Ammon's horn (tissue), 1 donor: ENCODE results near the gene GOLGA1.

Source experiments
- DNase-seq: peaks from one replicate; pipeline ENCODE4 v3.0.0-alpha.2; 2016; ENCODE audit warnings: low spot score

The GOLGA1 gene

GRCh38 chr9:124884376-124884775 is 56.5 kb downstream of the GOLGA1 start:
- DNase-seq = no peak

- no peak for DNase-seq
Measured at GRCh38 chr9:124882231-124882630, 58.7 kb downstream of the GOLGA1 start.

- no peak for DNase-seq
Measured at GRCh38 chr9:124881138-124881743, 59.6 kb downstream of the GOLGA1 start.

GRCh38 chr9:124880501-124880900 is 60.4 kb downstream of the GOLGA1 start:
- DNase-seq = peak; percentile 57

DNA sequence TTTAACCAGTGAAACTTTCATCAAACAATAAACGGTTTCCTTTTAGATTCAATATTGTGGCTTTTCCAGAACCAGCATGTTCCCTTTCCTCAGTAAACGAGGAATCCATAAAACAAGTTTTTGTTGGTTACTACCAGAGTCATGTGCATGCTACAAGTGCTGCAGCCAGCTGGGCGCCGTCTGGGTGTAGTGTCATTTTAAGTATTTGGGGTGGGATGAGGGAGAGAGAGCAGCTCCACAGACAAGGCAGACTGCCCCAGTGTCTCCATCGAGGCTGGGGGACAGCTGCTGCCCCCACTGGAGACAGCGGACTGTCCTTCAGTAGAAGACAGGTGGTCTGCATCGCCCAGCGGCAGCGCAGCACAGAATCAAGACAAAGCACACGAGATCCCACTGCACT is 61.7 kb downstream of the GOLGA1 start:
- DNase-seq = no peak

DNA sequence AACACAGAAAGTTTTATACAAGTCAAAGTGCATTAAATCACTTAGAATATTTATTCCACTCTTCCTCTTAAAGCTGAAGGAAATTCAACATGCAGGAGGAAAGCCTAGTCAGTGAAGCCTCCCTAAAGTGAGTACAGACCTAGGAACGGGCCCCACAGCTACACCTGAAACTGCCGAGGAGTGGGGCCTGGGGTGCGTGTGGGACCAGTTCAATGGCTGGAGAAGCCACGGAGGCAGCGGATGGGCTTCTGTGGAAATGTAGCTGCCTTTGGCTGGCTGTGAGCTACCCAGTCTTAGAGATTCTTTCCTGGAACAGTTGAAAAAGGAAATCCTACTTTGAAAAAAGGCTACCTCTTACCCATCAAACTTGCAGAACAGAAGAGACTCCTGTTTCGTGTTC is 62.4 kb downstream of the GOLGA1 start:
- DNase-seq = no peak

DNA sequence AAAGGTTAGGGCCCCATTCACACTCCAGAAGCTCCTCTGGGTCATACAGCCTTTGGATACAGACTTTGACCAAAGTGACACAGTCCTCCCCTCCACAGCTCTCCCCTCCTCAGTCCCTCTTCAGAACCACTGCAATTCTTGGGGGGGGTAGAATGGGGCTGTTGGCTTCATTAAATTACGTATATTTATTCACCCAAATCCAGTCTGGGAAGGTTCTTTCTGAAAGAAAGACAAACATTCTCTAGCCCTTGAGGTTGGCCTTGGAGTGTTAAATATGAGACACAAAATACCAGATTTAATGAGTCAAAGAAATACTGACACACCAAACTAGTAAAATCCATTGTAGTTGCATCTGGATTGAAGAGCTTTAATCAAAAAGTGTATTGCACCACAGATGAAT is 62.9 kb downstream of the GOLGA1 start:
- DNase-seq = no peak

DNA sequence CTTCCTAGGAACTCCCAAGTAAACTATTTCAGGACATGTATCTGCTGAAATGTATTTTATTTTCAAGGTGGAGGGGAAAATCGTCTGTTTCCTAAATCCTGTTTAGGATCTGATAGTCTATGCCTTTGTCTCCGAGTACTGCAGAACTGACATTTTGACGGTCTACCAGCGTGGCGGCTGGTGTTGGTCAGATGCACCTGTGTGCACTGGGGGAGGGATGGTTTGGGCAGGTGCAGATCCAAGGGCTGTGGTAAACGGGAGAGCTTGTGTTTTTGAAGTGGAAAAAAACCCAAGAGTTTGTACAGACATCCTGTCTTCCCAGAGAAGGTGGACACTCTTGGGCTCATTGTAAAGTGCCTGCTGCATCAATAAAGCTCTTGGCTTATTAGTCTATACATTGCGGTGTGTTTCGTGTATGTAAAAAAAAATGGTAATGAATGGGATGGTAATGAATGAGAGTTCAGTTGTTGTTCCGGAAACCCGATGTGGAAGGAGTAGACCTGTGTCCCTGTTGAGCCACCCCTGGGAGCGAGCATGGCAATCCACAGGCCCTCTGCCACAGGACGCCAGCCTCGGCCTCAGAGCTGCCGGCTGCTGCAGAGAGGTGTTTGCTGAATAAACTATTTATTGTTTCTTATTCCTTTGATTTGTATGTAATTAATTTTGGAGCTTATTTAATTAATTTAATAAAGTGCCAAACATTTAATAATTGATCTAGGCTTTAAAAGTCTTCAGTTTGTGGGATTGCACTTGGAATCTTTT is 63.7 kb downstream of the GOLGA1 start:
- no peak for DNase-seq

DNA sequence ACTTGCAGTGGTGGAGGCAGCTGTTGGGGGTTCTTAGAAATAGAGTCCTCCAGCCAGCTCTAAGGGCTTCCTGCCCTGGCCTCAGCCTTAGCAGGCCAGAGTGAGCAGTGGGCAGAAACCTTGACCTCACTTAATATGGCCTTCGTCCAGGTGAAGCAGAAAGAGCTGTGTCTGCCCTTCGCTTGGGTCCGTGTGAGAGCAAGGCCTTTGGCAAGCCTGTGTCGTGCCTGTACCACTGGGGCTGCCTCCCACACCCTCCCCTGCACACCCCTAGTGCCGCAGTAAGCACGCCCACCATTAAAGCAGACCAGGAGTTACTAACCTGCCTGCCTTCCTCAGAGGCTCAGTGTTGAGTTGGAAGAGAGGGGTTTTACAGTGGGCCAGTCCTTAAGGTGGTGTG is 65.4 kb downstream of the GOLGA1 start:
- no peak for DNase-seq

- no peak for DNase-seq
Measured at GRCh38 chr9:124873664-124874063, 67.2 kb downstream of the GOLGA1 start.

DNA sequence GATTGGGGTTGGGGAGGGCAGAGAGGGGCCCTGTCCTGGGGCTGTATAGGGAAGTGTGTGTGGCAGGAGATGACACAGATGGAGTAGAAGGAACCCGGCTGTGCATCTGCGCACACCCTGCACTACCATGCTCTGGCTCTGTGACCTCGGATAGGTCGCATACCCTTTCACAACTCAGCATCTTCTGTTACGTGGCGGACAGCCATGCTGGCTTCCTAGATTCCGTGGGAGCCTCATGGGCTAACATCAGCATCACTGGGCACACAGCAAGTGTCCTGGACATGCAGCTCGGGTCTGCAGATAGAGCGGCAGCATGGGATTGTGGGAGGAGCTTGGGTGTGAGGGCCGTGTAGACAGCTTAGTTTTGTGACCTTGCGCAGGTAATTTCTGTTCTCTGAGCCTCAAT is 69.7 kb downstream of the GOLGA1 start:
- DNase-seq = no peak

- no peak for DNase-seq
Measured at GRCh38 chr9:124870723-124871122, 70.2 kb downstream of the GOLGA1 start.

DNA sequence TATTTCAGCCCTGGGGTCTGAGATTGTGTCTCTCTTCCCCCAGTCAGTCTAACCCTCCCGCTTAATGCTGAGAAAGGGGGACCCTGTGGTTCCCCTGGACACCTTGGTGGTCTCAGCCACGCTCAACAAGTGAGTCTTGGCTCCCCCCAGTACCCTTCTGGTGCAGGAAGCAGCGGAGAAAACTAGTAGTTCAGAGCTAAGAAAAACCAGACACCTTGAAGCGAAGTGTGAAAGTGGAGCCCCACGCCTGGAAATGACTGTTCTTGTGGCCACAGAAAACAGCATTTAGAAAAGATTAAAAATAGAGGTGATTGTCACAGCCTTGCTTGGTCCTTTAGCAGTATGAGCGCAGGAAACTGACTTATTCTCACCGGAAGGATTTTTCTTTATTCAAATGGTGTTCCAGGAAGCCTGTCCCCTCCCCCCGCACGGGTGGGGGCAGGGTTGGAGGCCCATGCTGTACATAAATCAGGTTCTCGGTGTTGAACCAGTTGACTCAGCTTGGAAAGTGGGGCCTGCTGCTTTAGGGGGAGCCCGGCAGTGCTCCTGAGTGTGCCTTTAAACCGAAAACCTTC is 70.8 kb downstream of the GOLGA1 start:
- DNase-seq = no peak

DNA sequence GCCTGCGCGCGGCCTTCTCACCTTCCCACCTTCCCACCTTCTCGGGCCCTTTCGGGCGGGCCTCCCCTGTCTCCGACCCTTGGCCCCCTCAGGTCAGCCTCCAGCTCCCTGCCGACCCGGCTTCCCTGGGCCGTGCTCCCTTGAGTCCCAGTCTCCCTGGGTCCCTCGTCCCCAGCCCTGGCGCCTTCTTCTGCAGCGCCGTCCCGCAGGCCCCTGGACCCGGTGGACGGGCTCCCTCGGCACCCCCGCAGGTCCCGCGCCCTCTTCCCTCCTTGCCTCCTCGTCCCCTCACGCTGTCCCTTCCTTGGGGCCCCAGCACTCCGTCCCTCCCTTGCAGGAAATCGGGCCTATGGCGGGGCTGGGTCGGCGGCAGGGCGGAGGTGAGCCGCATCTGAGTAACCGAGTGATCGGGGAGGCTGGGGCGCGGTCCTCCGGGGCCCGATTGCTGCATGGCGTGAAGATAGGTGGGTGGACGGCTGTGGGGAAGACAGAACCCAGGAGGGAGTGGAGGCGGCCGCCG is 71.4 kb downstream of the GOLGA1 start:
- DNase-seq = no peak

DNA sequence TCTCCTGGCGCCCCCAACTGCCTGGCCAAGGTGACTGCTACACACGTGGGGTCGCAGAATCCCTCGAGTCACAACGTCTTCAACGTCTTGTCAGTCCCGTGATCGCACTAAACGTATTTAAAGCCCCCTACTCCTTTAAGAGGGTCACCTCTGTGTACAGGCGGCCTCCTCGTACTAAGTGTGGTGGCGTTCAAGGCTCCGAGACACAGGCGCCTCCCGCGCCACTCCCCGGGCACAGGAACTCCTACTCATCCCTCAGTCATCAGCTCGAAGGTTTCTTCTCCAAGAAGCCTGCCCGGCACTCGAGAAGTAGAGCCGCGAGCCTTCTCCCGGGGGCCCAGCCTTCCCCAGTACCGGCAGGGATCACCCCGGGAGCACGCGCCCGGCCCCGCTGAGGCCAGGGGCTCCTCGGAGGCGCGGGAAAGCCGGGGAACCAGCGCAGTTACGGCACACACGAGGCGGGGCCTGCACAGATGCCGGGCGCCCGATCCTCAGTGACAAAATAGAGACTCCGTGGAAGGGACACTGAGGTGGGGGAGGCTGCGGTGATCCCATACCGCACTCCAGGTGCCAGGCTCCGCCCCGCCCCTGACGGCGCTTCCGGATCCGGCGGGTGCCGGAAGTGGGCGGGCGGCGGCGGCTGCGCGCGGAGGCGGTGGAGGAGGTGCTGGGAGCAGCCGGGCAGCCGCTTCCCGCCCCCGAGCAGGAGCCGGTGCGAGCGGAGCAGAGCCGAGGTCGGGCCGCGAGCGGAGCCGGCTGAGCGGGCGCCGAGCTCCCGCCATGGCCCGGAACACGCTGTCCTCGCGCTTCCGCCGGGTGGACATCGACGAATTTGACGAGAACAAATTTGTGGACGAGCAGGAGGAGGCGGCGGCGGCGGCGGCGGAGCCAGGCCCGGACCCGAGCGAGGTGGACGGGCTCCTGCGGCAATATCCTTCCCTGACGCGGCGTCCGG is 72.1 kb downstream of the GOLGA1 start:
- DNase-seq = peak; percentile 80

GRCh38 chr9:124863371-124863871 is 77.5 kb downstream of the GOLGA1 start:
- no peak for DNase-seq

GRCh38 chr9:124861342-124862229 is 79.3 kb downstream of the GOLGA1 start, which contains the start of the genes ARPC5L and RPL35:
ARPC5L (plus strand) TSS chr9:124862130; CDS start chr9:124869291, 7,161 bp downstream.
RPL35 (minus strand) TSS chr9:124861957; CDS start chr9:124861912, 45 bp downstream.
- DNase-seq = peak; percentile 96

DNA sequence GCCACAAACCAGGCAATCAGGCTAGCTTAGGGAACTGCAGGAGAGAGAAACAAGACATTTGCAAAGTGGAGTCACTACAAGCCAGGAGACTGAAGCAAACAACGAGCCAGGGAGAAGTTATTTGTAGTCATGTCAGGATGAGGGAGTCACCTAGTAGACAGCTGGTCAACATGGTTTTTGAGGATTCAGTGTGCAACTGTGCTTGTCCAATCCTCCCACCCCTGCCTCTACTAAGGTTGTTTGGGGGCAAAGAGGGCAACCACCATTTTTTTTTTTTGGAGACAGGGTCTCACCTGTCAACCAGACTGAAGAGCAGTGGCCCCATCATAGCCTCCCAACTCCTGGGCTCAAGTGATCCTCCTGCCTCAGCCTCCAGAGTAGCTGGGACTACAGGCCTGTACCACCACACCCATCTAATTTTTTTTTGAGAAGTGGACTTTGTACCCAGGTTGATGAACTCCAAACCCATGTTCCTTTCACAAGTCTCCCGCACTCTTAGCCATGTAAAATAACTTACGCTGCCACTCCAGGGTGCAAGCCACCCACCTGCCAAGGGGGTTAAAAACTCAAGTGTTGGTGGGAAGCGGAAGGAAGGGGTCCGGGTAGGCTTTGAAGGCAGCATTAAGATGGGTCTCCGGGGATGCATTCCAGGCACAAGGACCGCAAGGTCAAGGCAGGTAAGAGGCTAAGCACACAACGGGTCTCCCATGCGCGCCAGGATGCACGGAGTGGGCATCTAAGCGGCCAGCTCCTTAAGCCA is 80.1 kb downstream of the GOLGA1 start:
- DNase-seq = no peak

DNA sequence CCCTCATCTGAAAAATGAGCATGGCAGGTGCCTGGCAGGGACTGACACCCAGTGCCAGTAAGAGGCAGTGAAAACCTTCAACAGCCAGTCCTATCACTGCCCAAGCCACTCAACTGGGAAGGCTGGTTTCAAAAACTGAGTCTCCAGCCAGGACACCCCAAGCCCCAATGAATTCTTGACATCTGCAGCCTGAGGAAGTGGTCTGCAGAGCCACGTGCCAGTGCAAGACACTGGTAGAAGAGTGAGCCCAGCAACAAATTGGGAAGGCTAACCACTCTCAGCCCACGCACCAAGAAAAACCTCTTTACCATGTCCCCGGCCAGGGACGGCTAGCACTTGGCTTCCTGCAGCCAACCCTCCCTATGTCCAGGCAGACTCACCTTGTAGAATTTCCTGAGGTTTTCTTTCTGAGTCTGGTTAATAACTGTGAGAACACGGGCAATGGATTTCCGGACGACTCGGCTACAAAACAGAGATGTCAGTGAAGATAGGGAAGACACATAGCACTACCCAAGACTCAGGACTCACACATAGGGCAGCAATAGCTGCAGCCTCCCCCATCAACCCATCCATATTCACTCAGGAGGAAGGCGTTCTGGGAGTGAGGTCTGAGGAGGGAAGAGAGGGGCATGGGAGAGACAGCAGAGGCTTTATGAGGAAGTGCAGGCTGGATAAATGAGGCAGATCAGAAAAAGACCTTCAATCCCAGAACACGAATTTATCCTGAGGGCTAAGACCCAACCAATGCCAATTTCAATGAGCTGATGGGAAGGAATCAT is 80.9 kb downstream of the GOLGA1 start:
- no peak for DNase-seq
